K562 (cell line): ENCODE results near the gene PDPK1. TPM values are rescaled to one million over a fixed set of nuclear protein-coding genes. Genes with fewer than 3 reads are reported as not detected.
A peak's percentile ranks its signal among the peaks of the same experiment; 100 is the strongest.

ENCODE experiments used
- ATF2 ChIP-seq: sonication (generic); formaldehyde crosslinking; IDR thresholded peaks from 2 replicates; pipeline ENCODE4 v1.8.1; 2022; ENCODE audit warnings: missing genetic modification reagents
- CBX1 ChIP-seq: sonication (generic); IDR thresholded peaks from 2 replicates; pipeline ENCODE4 v1.6.1; 2016; ENCODE audit warnings: antibody characterized with exemption, low read depth, mild to moderate bottlenecking
- CBX5 ChIP-seq: IDR thresholded peaks from 2 replicates; pipeline ENCODE4 v1.6.1; 2014; ENCODE audit warnings: low read depth, borderline replicate concordance
- FOS ChIP-seq: IDR thresholded peaks from 3 replicates; pipeline ENCODE4 v1.6.1; 2011; ENCODE audit not compliant: insufficient read length; ENCODE audit errors: extremely low read depth
- MCM7 ChIP-seq, 2 experiments: fragments of 450-650 bp; IDR thresholded peaks; 2 replicates each; pipeline ENCODE4 v1.6.1; 2016 to 2018
- MLLT1 ChIP-seq, 2 experiments: fragments of 450-650 bp; IDR thresholded peaks; 2 replicates each; pipeline ENCODE4 v1.6.1; 2016
- NCOA1 ChIP-seq: fragments of 450-650 bp; IDR thresholded peaks from 2 replicates; pipeline ENCODE4 v1.6.1; 2016; ENCODE audit warnings: low read depth
- NFYB ChIP-seq: IDR thresholded peaks from 2 replicates; pipeline ENCODE4 v1.6.1; 2011; ENCODE audit warnings: mild to moderate bottlenecking, moderate library complexity; ENCODE audit not compliant: insufficient read length; ENCODE audit errors: extremely low read depth
- POLR2G ChIP-seq: fragments of 200-400 bp; formaldehyde crosslinking; IDR thresholded peaks from 2 replicates; pipeline ENCODE4 v1.6.1; 2017; ENCODE audit warnings: low read depth, mild to moderate bottlenecking, antibody characterized with exemption, low read length, moderate library complexity
- RAD21 ChIP-seq, 2 experiments: fragments of 250-450 bp in 1 of 2; fragments of 450-650 bp in 1 of 2; sonication (Bioruptor Pico) in 1 of 2; formaldehyde crosslinking in 1 of 2; IDR thresholded peaks in 1 of 2; conservative IDR thresholded peaks in 1 of 2; 2 replicates each; pipeline versions ENCODE4 v1.4.0 to v1.8.0; 2020 to 2022; ENCODE audit warnings: mild to moderate bottlenecking in 2 of 2, moderate library complexity in 1 of 2
- ZBTB7A ChIP-seq: IDR thresholded peaks from 2 replicates; pipeline ENCODE4 v1.6.1; 2011; ENCODE audit warnings: low read depth, mild to moderate bottlenecking, low read length, moderate library complexity, borderline replicate concordance; ENCODE audit not compliant: control insufficient read depth
- ZC3H11A ChIP-seq: IDR thresholded peaks from 2 replicates; pipeline ENCODE4 v1.6.1; 2012; ENCODE audit warnings: low read depth, low read length, improper control_type of control experiment
- ZC3H4 ChIP-seq: sonication (generic); formaldehyde crosslinking; IDR thresholded peaks from 2 replicates; pipeline ENCODE4 v1.9.0; 2021; ENCODE audit warnings: missing genetic modification reagents, borderline replicate concordance
- ZNF263 ChIP-seq: sonication (generic); formaldehyde crosslinking; IDR thresholded peaks from 2 replicates; pipeline ENCODE4 v1.8.0; 2022; ENCODE audit warnings: mild to moderate bottlenecking, missing genetic modification reagents, borderline replicate concordance
- ZNF311 ChIP-seq: fragments of 250-450 bp; sonication (Bioruptor Pico); IDR thresholded peaks from 2 replicates; pipeline ENCODE4 v1.4.0; 2020; ENCODE audit warnings: mild to moderate bottlenecking, moderate library complexity
- ZNF395 ChIP-seq: fragments of 200-800 bp; sonication (Bioruptor generic); IDR thresholded peaks from 2 replicates; pipeline ENCODE4 v1.6.1; 2017; ENCODE audit warnings: missing genetic modification characterization, missing compliant biosample characterization
- ZNF561 ChIP-seq: fragments of 450-650 bp; formaldehyde crosslinking; conservative IDR thresholded peaks from 2 replicates; pipeline ENCODE4 v1.4.0; 2020; ENCODE audit warnings: mild to moderate bottlenecking, moderate library complexity
- polyA plus RNA-seq, 8 experiments: library from polyadenylated mRNA; depleted of rRNA in 4 of 8; stranded (reverse) in 5 of 8; unstranded in 3 of 8; fragments of >200 nt; fragmentation: Nextera tagmentation in 2 of 8; fragmentation: Illumina TruSeq in 1 of 8; extraction: Ambion mirVana in 2 of 8; extraction: Trizol in 1 of 8; gene quantifications; 2 replicates each; pipeline versions ENCODE4 v1.2.1 to v1.2.3, GENCODE V29; 2011 to 2014; ENCODE audit warnings: inconsistent platforms in 1 of 8, missing spikeins in 1 of 8
- total RNA-seq, 7 experiments: library from RNA; depleted of rRNA in 6 of 7; stranded (reverse); fragments of >200 nt in 6 of 7; fragmentation: Illumina TruSeq in 2 of 7; extraction: Trizol in 2 of 7; gene quantifications; 2 replicates each; pipeline versions ENCODE4 v1.2.1 to v1.2.3, GENCODE V29; 2011 to 2021; ENCODE audit warnings: low replicate concordance in 1 of 7
- TF ChIP-seq, protein P1 (sequence below): sonication (generic); formaldehyde crosslinking; IDR thresholded peaks from 2 replicates; pipeline ENCODE4 v1.8.0; 2022; ENCODE audit warnings: missing genetic modification reagents, mild to moderate bottlenecking, moderate library complexity, borderline replicate concordance
- TF ChIP-seq, protein P2 (sequence below), 3 experiments: IDR thresholded peaks in 2 of 3; conservative IDR thresholded peaks in 1 of 3; 2 replicates each; pipeline ENCODE4 v1.5.1; 2011 to 2012; ENCODE audit warnings: low read length in 3 of 3, mild to moderate bottlenecking in 3 of 3, control low read depth in 2 of 3, improper control_type of control experiment in 1 of 3, inconsistent platforms in 1 of 3, low read depth in 1 of 3, mixed read lengths in 1 of 3, moderate library complexity in 1 of 3; ENCODE audit not compliant: insufficient read depth in 2 of 3

The PDPK1 gene
- total and polyA plus RNA-seq, 9 of the 15 experiments (the other 6 are each of a cell fraction or from before 2014, with no cell fraction given) = 4.0 to 37.2 (median 18.7) TPM

DNA sequence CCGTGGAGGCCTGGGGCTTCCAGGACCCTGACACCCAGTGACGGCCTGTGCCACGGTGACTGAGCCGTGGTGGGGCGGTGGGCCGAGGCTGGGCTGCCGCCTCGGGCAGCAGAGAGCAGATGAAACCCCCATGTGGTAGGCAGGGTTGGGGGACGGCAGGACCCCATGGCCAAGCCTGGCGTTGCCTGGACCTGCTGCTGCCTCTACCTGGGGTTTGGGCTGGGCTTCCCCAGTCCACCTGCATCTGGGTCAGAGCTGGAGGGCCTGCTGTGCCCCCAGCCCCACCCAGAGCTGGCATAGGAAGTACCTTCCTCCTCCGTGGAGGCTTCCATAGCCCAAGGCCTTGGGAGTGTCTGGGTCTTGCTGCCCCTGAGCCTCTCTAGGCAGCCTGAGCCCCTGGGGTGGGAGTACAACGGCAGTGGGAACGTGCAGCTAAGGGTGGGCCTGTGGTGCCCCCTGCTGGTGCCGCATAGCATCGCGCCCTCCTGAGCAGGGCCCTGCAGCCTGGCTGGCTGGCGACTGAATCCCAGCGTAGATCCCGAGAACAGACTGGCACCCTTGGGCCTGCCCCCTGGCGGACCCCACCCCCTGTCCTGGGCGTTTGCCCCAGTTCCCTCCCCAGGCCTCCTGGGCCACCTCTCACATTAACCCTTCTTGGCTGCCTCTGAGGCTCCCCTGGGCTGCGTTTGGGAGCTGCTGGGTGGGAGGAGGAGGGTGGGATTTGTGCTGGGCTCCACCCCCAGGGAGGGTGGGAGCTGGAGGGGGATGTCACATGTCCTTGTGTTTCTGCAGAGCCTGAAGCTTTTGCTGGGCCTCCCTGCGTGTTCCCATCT lies 36.7 kb upstream of the PDPK1 start (continued):
- TF ChIP-seq ATF2 (CRISPR knock-in tag) (no peak), ZNF263 (CRISPR knock-in tag) (peak; percentile 50), MLLT1 (IDR thresholded peaks at IDR 0.05) (0 out of 4 replicates have a peak, but pooled peaks of 1 of the 2 experiments have one; percentile 1), ZC3H4 (CRISPR knock-in tag) (no peak), ZBTB7A (peak; percentile 91), ZNF561 (CRISPR knock-in tag) (no peak), CBX1 (peak; percentile 38; the same call in 1 of the 2 replicates), ZNF395 (no peak), NFYB (no peak), RAD21 (CRISPR knock-in tag; conservative IDR thresholded peaks at IDR 0.05 in 1 of 2, IDR thresholded peaks at IDR 0.05 in 1 of 2) (peak; percentile 91 to 93), FOS (no peak), NCOA1 (0 out of 2 replicates have a peak, but pooled peaks have one; percentile 13), ZNF311 (CRISPR knock-in tag) (no peak), MCM7 (IDR thresholded peaks at IDR 0.05) (no peak), ZC3H11A (no peak), CBX5 (no peak), POLR2G (peak; percentile 38; the same call in 1 of the 2 replicates)
- TF ChIP-seq, protein P1, sequence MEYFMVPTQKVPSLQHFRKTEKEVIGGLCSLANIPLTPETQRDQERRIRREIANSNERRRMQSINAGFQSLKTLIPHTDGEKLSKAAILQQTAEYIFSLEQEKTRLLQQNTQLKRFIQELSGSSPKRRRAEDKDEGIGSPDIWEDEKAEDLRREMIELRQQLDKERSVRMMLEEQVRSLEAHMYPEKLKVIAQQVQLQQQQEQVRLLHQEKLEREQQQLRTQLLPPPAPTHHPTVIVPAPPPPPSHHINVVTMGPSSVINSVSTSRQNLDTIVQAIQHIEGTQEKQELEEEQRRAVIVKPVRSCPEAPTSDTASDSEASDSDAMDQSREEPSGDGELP = peak; percentile 57
- TF ChIP-seq, protein P2, sequence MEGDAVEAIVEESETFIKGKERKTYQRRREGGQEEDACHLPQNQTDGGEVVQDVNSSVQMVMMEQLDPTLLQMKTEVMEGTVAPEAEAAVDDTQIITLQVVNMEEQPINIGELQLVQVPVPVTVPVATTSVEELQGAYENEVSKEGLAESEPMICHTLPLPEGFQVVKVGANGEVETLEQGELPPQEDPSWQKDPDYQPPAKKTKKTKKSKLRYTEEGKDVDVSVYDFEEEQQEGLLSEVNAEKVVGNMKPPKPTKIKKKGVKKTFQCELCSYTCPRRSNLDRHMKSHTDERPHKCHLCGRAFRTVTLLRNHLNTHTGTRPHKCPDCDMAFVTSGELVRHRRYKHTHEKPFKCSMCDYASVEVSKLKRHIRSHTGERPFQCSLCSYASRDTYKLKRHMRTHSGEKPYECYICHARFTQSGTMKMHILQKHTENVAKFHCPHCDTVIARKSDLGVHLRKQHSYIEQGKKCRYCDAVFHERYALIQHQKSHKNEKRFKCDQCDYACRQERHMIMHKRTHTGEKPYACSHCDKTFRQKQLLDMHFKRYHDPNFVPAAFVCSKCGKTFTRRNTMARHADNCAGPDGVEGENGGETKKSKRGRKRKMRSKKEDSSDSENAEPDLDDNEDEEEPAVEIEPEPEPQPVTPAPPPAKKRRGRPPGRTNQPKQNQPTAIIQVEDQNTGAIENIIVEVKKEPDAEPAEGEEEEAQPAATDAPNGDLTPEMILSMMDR (IDR thresholded peaks at IDR 0.05 in 2 of 3, conservative IDR thresholded peaks at IDR 0.05 in 1 of 3; ENCODE audit: insufficient read depth in 2 of 3, low read depth in 1 of 3, low read length in 3 of 3) = peak; percentile 92 to 95 (median 95)
